ENCODE measurements around the gene SLC35B3.
A peak's percentile ranks its signal among the peaks of the same experiment; 100 is the strongest.

SLC35B3 gene

GRCh38 chr6:8405946-8406345 is 29.4 kb downstream of the SLC35B3 start:
- DNase-seq, result peak; percentile 46

GRCh38 chr6:8402546-8402945 is 32.8 kb downstream of the SLC35B3 start:
- no peak for DNase-seq

GRCh38 chr6:8400663-8401062 is 34.7 kb downstream of the SLC35B3 start:
- DNase-seq, result no peak

- DNase-seq, result no peak
Measured at GRCh38 chr6:8392569-8392968, 42.8 kb downstream of the SLC35B3 start.

GRCh38 chr6:8391934-8392333 is 43.4 kb downstream of the SLC35B3 start:
- DNase-seq, result no peak

GRCh38 chr6:8389036-8389818 is 46.1 kb downstream of the SLC35B3 start:
- DNase-seq, result no peak

GRCh38 chr6:8387942-8388437 is 47.4 kb downstream of the SLC35B3 start:
- no peak for DNase-seq

GRCh38 chr6:8383584-8383983 is 51.8 kb downstream of the SLC35B3 start:
- DNase-seq, result no peak

- no peak for DNase-seq
Measured at GRCh38 chr6:8382434-8382833, 52.9 kb downstream of the SLC35B3 start.

- DNase-seq, result no peak
Measured at GRCh38 chr6:8375916-8376315, 59.4 kb downstream of the SLC35B3 start.

Measured in activated CD4-positive, alpha-beta T cell treated with anti-CD3 and anti-CD28 coated beads, Interleukin-2, amount 50 U/mL, for 16 hours (primary cell).